ENCODE measurements around the gene TLR6. TPM values are rescaled to one million over a fixed set of nuclear protein-coding genes. Genes with fewer than 3 reads are reported as not detected.

Gene TLR6
- total and polyA plus RNA-seq, 10 of the 15 experiments (the other 5 are each of a cell fraction or from before 2014, with no cell fraction given), result 1.1 to 49.4 (median 12.5) TPM

DNA sequence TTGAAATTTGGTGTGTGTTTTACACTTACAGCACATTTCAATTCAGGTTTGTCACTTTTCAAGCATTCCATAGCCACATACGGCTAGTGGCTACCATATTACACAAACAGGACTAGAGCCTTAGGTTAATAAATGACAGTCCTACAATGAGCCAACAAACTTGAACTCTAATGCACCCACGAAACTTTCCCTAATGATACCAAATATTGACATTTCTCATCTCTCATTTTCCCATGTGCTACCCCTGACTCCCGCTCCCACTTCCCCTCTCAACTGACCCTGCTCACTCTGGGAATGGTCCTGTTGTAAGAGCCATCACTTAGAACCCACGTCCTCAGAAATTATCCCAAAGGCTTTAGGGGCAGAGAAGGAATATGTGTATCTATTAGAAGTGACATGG, 68.9 kb downstream of the TLR6 start:
- Histone ChIP-seq H3K27ac (ENCODE audit: control insufficient read depth, insufficient read depth) (no peak overlapping the region), H3K27me3 (replicated peaks in 1 of 2; ENCODE audit: control insufficient read depth in 2 of 2, insufficient read depth in 2 of 2, low read length in 1 of 2) (no peaks in the 10 kb centered on the region), H2AFZ (ENCODE audit: control insufficient read depth, low read depth, low read length) (no peak overlapping the region), H3K4me2 (ENCODE audit: control insufficient read depth, insufficient read depth) (no peak overlapping the region), H3K9ac (ENCODE audit: control insufficient read depth, insufficient read depth, low read length) (no peak overlapping the region), H4K20me1 (ENCODE audit: control insufficient read depth, insufficient read depth) (no peaks in the 10 kb centered on the region), H3K36me3 (ENCODE audit: control insufficient read depth in 2 of 2, insufficient read depth in 2 of 2, low read length in 1 of 2) (no peaks in the 10 kb centered on the region), H3K9me3 (replicated peaks; ENCODE audit: control insufficient read depth, insufficient read depth, low read length) (peaks cover 15% of the 10 kb centered on the region; the same call in 2 of the 3 replicates), H3K79me2 (ENCODE audit: control insufficient read depth, insufficient read depth, low read length) (peaks cover 5% of the 10 kb centered on the region), H3K4me1 (ENCODE audit: control insufficient read depth, insufficient read depth, low read length) (peaks cover 22% of the 10 kb centered on the region), H3K4me3 (no peak overlapping the region)
- in situ Hi-C loops (cut with MboI), result no loop called here
- ChIA-PET CTCF (interaction anchor here (1.7 kb wide), 1 partner anchor 29 kb away, joined by 9 read pairs; no protein-coding TSS in a partner anchor), POLR2A (no interaction called here), RAD21 (ENCODE audit: unreplicated experiment) (interaction anchor here (1.8 kb wide), 1 partner anchor 16 kb away, joined by 6 read pairs; no protein-coding TSS in a partner anchor), SMC1A (ENCODE audit: uncharacterized antibody, unreplicated experiment) (interaction anchor here (8.9 to 9.0 kb wide), 2 partner anchors 12 to 14 kb away, joined by 107 to 278 read pairs; partner anchors contain the start of gene TLR1)
- TF ChIP-seq IKZF2 (IDR thresholded peaks at IDR 0.05), result peak in 1 of 2 experiments; percentile 19; a peak in 1 of 4 replicates
- TF ChIP-seq JUNB (IDR thresholded peaks at IDR 0.05), result no peak
- intact Hi-C loops (cut with micrococcal nuclease; ENCODE audit: unreplicated experiment), result no loop called here
- ATAC-seq, result no peak
- DNase-seq (ENCODE audit: low read depth, low spot score), result no peak
- no TSS peak for BruUV-seq (replicated peaks)
- FAIRE-seq, result no peak
- WGBS (ENCODE audit: insufficient coverage, insufficient replicate concordance, low lambda C conversion rate, missing lambda C conversion rate), result 51% methylated on average over 4 of the region's 4 CpGs

DNA sequence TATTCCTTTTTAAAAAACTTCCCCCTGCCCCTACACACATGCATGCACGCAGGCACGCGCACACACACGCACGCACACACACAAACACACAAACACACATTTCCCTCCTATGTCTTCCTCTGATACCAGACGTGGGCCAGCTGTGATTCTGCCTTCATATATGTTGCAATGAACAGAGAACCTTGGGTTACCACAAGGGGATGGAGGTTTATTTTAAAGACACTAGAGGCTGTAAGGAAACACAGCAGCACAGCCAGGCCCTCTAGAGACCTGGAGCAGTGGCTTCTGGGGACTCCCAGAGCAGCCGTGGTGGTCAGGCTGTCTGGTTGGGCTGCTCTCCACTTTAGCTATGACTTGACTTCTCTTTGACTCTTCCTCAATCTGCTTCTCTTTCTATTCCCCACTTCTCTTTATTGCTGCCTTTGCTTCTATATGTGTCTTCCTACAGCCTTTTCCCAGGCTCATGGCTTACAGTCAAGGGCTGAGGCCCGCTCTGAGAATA, 70.7 kb downstream of the TLR6 start:
- intact Hi-C loops (cut with micrococcal nuclease; ENCODE audit: unreplicated experiment), result loop anchor here (1.0 kb wide), 1 partner anchor 70 kb away; the partner anchor contains the start of gene TLR6
- Histone ChIP-seq H2AFZ (ENCODE audit: control insufficient read depth, low read depth, low read length) (peak overlapping the region; percentile 52), H3K27me3 (replicated peaks in 1 of 2; ENCODE audit: control insufficient read depth in 2 of 2, insufficient read depth in 2 of 2, low read length in 1 of 2) (no peaks in the 10 kb centered on the region), H3K27ac (ENCODE audit: control insufficient read depth, insufficient read depth) (peak overlapping the region; percentile 84), H3K9me3 (replicated peaks; ENCODE audit: control insufficient read depth, insufficient read depth, low read length) (peaks cover 15% of the 10 kb centered on the region; the same call in 2 of the 3 replicates), H3K4me3 (peak overlapping the region; percentile 10; the same call in 1 of the 2 replicates), H4K20me1 (ENCODE audit: control insufficient read depth, insufficient read depth) (no peaks in the 10 kb centered on the region), H3K36me3 (ENCODE audit: control insufficient read depth in 2 of 2, insufficient read depth in 2 of 2, low read length in 1 of 2) (no peaks in the 10 kb centered on the region), H3K9ac (ENCODE audit: control insufficient read depth, insufficient read depth, low read length) (peak overlapping the region; percentile 25), H3K4me1 (ENCODE audit: control insufficient read depth, insufficient read depth, low read length) (peaks cover 21% of the 10 kb centered on the region), H3K79me2 (ENCODE audit: control insufficient read depth, insufficient read depth, low read length) (peaks cover 22% of the 10 kb centered on the region), H3K4me2 (ENCODE audit: control insufficient read depth, insufficient read depth) (peak overlapping the region; percentile 46)
- ATAC-seq (peak; percentile 19), FAIRE-seq (no peak), DNase-seq (ENCODE audit: low read depth, low spot score) (peak; percentile 63)
- CTCF ChIA-PET, result interaction anchor here (0.9 to 8.1 kb wide), 7 partner anchors 8 to 349 kb away, joined by 3 to 449 read pairs (median 4); partner anchors contain the start of gene TLR1
- SMC1A ChIA-PET (ENCODE audit: uncharacterized antibody, unreplicated experiment), result interaction anchor here (1.2 to 8.9 kb wide), 8 partner anchors 13 to 606 kb away, joined by 3 to 468 read pairs (median 4); partner anchors contain the start of genes TLR1 and TLR6
- POLR2A ChIA-PET, result interaction anchor here (0.6 to 3.2 kb wide), 6 partner anchors 9 to 26 kb away, joined by 3 to 10 read pairs (median 6); no protein-coding TSS in a partner anchor
- in situ Hi-C loops (cut with MboI), result no loop called here
- RAD21 ChIA-PET (ENCODE audit: unreplicated experiment), result interaction anchor here (0.9 to 3.5 kb wide), 7 partner anchors 18 to 70 kb away, joined by 3 to 38 read pairs (median 4); partner anchors contain the start of gene TLR1
- WGBS (ENCODE audit: insufficient coverage, insufficient replicate concordance, low lambda C conversion rate, missing lambda C conversion rate), result 7% methylated on average over 8 of the region's 8 CpGs
- BruUV-seq (replicated peaks), result no TSS peak
- no peak for TF ChIP-seq TCF7 (IDR thresholded peaks at IDR 0.05; ENCODE audit: borderline replicate concordance)
- TF ChIP-seq CREM (IDR thresholded peaks at IDR 0.05; ENCODE audit: low read depth), result peak; percentile 65; the same call in 1 of the 2 replicates
- TF ChIP-seq ETV6 (conservative IDR thresholded peaks at IDR 0.05 in 1 of 2, IDR thresholded peaks at IDR 0.05 in 1 of 2; ENCODE audit: borderline replicate concordance in 1 of 2, low read depth in 1 of 2), result peak in 1 of 2 experiments; percentile 57; a peak in 1 of 4 replicates
- TF ChIP-seq MEF2B (IDR thresholded peaks at IDR 0.05; ENCODE audit: partially characterized antibody, poor library complexity, severe bottlenecking), result peak; percentile 48
- no peak; the same call in 1 of the 2 replicates for TF ChIP-seq TBL1XR1 (IDR thresholded peaks at IDR 0.05; ENCODE audit: low read depth, low read length)
- TF ChIP-seq BCL11A (IDR thresholded peaks at IDR 0.05; ENCODE audit: low read depth, low read length), result 0 out of 2 replicates have a peak, but pooled peaks have one; percentile 31
- TF ChIP-seq RAD21 (IDR thresholded peaks at IDR 0.05; ENCODE audit: insufficient read depth, low read depth, low read length), result peak; percentile 24; the same call in 1 of the 2 replicates
- TF ChIP-seq BMI1 (IDR thresholded peaks at IDR 0.05; ENCODE audit: borderline replicate concordance), result no peak
- TF ChIP-seq IRF4 (IDR thresholded peaks at IDR 0.05; ENCODE audit: low read depth, low read length), result peak; percentile 74
- peak; percentile 94 for TF ChIP-seq RUNX3 (IDR thresholded peaks at IDR 0.05; ENCODE audit: low read length)
- TF ChIP-seq SPI1 (IDR thresholded peaks at IDR 0.05; ENCODE audit: borderline replicate concordance, insufficient read depth, low read depth, low read length), result peak; percentile 86
- 0 out of 3 replicates have a peak, but pooled peaks have one; percentile 17 for TF ChIP-seq POU2F2 (IDR thresholded peaks at IDR 0.05; ENCODE audit: borderline replicate concordance, low read depth, low read length)
- TF ChIP-seq RBBP5 (conservative IDR thresholded peaks at IDR 0.05), result no peak
- TF ChIP-seq SRF (IDR thresholded peaks at IDR 0.05; ENCODE audit: low read depth in 2 of 2, low read length in 2 of 2), result 0 out of 4 replicates have a peak, but pooled peaks of 1 of the 2 experiments have one; percentile 19
- TF ChIP-seq JUNB (IDR thresholded peaks at IDR 0.05), result peak; percentile 63; the same call in 1 of the 2 replicates
- TF ChIP-seq FOXM1 (IDR thresholded peaks at IDR 0.05; ENCODE audit: low read depth, low read length), result peak; percentile 78; the same call in 1 of the 2 replicates
- TF ChIP-seq ZBED1 (IDR thresholded peaks at IDR 0.05; ENCODE audit: borderline replicate concordance), result peak; percentile 74; the same call in 1 of the 2 replicates
